ENCODE results near the gene GPR33.

GPR33 gene

DNA sequence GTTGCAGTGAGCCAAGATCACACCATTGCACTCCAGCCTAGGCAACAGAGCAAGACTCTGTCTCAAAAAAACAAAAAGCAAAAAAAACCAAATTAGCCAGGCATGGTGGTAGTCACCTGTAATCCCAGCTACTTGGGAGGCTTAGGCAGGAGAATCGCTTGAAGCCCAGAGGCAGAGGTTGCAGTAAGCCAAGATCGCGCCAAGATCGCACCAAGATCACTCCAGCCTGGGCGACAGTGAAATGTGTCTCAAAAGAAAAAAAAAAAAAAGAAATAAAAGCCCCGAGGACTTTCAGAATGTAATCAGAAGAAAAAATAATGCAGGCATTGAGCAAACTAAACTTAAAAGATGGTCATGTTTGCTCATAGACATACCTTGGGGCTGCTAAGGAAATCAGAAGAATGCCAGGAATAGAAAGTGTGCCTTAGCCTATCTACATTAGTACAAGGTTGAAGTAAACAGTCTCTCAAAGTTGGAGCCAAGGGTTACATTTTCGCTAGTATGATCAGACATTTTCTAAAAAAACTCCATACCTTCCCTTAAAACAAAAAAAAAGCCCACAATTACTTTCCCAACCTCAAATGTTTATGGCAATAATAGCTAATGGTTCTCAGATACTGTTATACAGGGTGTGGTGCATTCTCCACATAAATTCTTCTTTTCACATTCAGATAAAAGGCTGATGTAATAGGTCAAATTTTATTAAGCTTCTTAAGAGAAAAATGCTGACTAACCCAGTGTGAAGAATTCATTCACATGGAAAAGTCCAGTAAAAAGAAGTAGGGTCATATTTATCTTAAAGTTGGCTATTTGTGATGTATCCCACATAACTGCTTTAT, 46.3 kb downstream of the GPR33 start:
- no peak for TF ChIP-seq EGR1 (IDR thresholded peaks at IDR 0.05)
- no peak for TF ChIP-seq NFIC (IDR thresholded peaks at IDR 0.05)
- TF ChIP-seq CREB1 (IDR thresholded peaks at IDR 0.05; ENCODE audit: low read depth) = no peak
- TF ChIP-seq TEAD4 (IDR thresholded peaks at IDR 0.05) = no peak; the same call in 1 of the 2 replicates
- no peak for TF ChIP-seq EP300 (IDR thresholded peaks at IDR 0.05; ENCODE audit: borderline replicate concordance)
- TF ChIP-seq ZBTB7A (IDR thresholded peaks at IDR 0.05; ENCODE audit: low read depth) = no peak
- TF ChIP-seq TAF1 (IDR thresholded peaks at IDR 0.05; ENCODE audit: low read depth) = no peak
- no peak for TF ChIP-seq FOXM1 (IDR thresholded peaks at IDR 0.05; ENCODE audit: borderline replicate concordance, low read depth)
- TF ChIP-seq CEBPB (IDR thresholded peaks at IDR 0.05) = no peak
- no peak for TF ChIP-seq TCF12 (IDR thresholded peaks at IDR 0.05; ENCODE audit: low read depth)
- TF ChIP-seq, protein P1, sequence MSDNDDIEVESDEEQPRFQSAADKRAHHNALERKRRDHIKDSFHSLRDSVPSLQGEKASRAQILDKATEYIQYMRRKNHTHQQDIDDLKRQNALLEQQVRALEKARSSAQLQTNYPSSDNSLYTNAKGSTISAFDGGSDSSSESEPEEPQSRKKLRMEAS (IDR thresholded peaks at IDR 0.05) = no peak
- TF ChIP-seq, protein P2, sequence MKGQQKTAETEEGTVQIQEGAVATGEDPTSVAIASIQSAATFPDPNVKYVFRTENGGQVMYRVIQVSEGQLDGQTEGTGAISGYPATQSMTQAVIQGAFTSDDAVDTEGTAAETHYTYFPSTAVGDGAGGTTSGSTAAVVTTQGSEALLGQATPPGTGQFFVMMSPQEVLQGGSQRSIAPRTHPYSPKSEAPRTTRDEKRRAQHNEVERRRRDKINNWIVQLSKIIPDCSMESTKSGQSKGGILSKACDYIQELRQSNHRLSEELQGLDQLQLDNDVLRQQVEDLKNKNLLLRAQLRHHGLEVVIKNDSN (IDR thresholded peaks at IDR 0.05) = no peak
- no peak for TF ChIP-seq RAD21 (IDR thresholded peaks at IDR 0.05; ENCODE audit: low read depth)
- TF ChIP-seq, protein P3, sequence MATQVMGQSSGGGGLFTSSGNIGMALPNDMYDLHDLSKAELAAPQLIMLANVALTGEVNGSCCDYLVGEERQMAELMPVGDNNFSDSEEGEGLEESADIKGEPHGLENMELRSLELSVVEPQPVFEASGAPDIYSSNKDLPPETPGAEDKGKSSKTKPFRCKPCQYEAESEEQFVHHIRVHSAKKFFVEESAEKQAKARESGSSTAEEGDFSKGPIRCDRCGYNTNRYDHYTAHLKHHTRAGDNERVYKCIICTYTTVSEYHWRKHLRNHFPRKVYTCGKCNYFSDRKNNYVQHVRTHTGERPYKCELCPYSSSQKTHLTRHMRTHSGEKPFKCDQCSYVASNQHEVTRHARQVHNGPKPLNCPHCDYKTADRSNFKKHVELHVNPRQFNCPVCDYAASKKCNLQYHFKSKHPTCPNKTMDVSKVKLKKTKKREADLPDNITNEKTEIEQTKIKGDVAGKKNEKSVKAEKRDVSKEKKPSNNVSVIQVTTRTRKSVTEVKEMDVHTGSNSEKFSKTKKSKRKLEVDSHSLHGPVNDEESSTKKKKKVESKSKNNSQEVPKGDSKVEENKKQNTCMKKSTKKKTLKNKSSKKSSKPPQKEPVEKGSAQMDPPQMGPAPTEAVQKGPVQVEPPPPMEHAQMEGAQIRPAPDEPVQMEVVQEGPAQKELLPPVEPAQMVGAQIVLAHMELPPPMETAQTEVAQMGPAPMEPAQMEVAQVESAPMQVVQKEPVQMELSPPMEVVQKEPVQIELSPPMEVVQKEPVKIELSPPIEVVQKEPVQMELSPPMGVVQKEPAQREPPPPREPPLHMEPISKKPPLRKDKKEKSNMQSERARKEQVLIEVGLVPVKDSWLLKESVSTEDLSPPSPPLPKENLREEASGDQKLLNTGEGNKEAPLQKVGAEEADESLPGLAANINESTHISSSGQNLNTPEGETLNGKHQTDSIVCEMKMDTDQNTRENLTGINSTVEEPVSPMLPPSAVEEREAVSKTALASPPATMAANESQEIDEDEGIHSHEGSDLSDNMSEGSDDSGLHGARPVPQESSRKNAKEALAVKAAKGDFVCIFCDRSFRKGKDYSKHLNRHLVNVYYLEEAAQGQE (IDR thresholded peaks at IDR 0.05; ENCODE audit: low read depth) = no peak
- TF ChIP-seq YY1 (IDR thresholded peaks at IDR 0.05; ENCODE audit: low read depth) = no peak

- TF ChIP-seq EGR1 (IDR thresholded peaks at IDR 0.05) = no peak
- no peak for TF ChIP-seq NFIC (IDR thresholded peaks at IDR 0.05)
- TF ChIP-seq, protein P2 (IDR thresholded peaks at IDR 0.05) = no peak
- no peak for TF ChIP-seq TAF1 (IDR thresholded peaks at IDR 0.05; ENCODE audit: low read depth)
- TF ChIP-seq TCF12 (IDR thresholded peaks at IDR 0.05; ENCODE audit: low read depth) = no peak
- TF ChIP-seq CREB1 (IDR thresholded peaks at IDR 0.05; ENCODE audit: low read depth) = no peak
- TF ChIP-seq YY1 (IDR thresholded peaks at IDR 0.05; ENCODE audit: low read depth) = no peak
- no peak for TF ChIP-seq FOXM1 (IDR thresholded peaks at IDR 0.05; ENCODE audit: borderline replicate concordance, low read depth)
- no peak for TF ChIP-seq EP300 (IDR thresholded peaks at IDR 0.05; ENCODE audit: borderline replicate concordance)
- no peak for TF ChIP-seq ZBTB7A (IDR thresholded peaks at IDR 0.05; ENCODE audit: low read depth)
- TF ChIP-seq, protein P3 (IDR thresholded peaks at IDR 0.05; ENCODE audit: low read depth) = no peak
- TF ChIP-seq, protein P1 (IDR thresholded peaks at IDR 0.05) = no peak
Measured at GRCh38 chr14:31440280-31440679, 47.6 kb downstream of the GPR33 start.

GRCh38 chr14:31439561-31439960, 48.3 kb downstream of the GPR33 start:
- TF ChIP-seq EGR1 (IDR thresholded peaks at IDR 0.05) (no peak), FOXM1 (IDR thresholded peaks at IDR 0.05; ENCODE audit: borderline replicate concordance, low read depth) (no peak), TCF12 (IDR thresholded peaks at IDR 0.05; ENCODE audit: low read depth) (no peak), RAD21 (IDR thresholded peaks at IDR 0.05; ENCODE audit: low read depth) (no peak), ZBTB7A (IDR thresholded peaks at IDR 0.05; ENCODE audit: low read depth) (no peak), TAF1 (IDR thresholded peaks at IDR 0.05; ENCODE audit: low read depth) (no peak), NFIC (IDR thresholded peaks at IDR 0.05) (no peak), EP300 (IDR thresholded peaks at IDR 0.05; ENCODE audit: borderline replicate concordance) (no peak), CREB1 (IDR thresholded peaks at IDR 0.05; ENCODE audit: low read depth) (no peak), YY1 (IDR thresholded peaks at IDR 0.05; ENCODE audit: low read depth) (no peak), TEAD4 (IDR thresholded peaks at IDR 0.05) (no peak), CEBPB (IDR thresholded peaks at IDR 0.05) (no peak)
- TF ChIP-seq, protein P1 (IDR thresholded peaks at IDR 0.05) = no peak
- TF ChIP-seq, protein P3 (IDR thresholded peaks at IDR 0.05; ENCODE audit: low read depth) = no peak
- TF ChIP-seq, protein P2 (IDR thresholded peaks at IDR 0.05) = no peak
